ENCODE measurements around the gene ZRANB2.

ZRANB2 gene, protein sequence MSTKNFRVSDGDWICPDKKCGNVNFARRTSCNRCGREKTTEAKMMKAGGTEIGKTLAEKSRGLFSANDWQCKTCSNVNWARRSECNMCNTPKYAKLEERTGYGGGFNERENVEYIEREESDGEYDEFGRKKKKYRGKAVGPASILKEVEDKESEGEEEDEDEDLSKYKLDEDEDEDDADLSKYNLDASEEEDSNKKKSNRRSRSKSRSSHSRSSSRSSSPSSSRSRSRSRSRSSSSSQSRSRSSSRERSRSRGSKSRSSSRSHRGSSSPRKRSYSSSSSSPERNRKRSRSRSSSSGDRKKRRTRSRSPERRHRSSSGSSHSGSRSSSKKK

DNA sequence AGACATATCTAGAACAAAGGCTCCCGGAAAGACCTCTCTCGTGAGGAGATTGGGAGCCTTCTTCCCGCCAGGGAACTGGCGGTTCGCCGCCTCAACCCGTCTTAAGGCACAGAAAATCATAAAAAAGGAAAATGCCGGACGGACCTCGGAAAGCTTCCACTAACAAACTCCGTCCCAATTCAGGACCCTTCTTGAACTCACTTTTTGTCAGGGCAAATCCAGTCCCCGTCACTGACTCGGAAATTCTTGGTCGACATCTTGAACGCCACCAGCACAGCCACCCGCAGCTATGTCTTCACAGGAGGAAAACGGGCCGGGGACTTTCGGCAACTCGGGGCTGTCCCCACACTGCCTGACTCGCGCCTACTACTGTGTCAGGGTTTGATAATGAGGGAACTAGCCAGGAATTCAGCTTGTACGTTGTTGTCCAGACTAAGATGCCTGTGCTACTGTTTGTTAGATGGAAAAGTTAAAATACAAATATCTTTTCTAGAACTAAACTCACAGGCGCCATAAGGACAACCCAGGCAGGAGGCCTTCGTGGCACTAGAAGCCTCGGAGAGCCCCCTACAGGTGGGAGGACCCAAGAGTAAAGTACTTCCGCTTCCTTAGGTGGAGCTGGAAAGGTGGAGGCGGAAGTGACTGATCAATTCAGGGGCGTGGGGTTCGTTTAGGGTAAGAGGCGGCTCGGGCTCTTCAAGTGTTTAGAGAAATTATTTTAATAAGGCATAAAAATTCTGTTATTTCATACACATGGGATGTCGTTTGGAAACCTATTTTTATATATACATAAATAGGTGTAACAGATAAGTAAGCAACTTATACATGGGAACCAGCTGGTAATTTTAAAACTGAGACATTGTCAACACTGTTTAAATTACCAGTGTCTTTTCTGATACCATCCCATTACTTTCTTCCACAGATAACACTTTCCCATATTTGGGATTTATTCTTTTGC, at the start of gene ZRANB2:
ZRANB2 (minus strand) TSS at position 297 of the 958 bp plus-strand sequence; CDS start at position 257, 40 bp downstream.
- DNase-seq: peak; percentile 98

DNA sequence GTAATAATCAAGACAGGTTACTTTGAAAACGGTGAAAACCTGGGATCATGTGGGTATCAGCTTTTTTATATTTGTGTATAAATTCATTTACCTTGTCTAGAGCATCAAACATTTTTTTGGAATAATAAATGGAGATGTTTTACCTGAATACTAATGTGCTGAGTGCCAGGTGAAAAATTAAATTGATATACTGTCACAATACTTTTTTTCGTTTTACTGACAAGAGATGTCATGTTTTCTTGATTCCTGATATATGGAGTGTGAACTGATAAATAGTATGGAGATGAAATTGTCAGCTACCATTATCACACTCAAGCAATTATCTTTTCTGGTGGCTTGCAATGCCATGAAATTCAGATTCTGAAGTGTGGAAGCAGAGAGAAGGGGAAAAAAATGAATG, 47.2 kb upstream of the ZRANB2 start:
- DNase-seq: no peak

DNA sequence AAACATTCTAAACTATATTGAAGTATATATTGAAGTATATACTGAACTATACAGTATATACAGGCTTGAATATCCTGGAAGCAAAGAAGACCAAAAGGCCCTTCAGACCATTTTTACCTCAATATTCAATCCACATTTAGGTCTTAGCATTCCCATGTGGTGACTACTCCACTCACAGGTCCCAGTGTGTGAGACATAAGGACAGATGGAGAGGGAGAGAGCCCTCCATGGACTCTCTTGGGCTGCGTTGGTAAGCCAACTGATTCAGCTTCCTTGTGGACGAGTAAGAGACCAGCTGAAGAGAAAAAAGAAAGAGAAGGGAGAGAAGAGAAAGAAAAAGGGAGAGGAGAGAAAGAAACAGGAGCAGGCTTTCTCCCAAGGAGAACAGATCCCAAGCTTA, 37.3 kb upstream of the ZRANB2 start:
- no peak for DNase-seq

DNA sequence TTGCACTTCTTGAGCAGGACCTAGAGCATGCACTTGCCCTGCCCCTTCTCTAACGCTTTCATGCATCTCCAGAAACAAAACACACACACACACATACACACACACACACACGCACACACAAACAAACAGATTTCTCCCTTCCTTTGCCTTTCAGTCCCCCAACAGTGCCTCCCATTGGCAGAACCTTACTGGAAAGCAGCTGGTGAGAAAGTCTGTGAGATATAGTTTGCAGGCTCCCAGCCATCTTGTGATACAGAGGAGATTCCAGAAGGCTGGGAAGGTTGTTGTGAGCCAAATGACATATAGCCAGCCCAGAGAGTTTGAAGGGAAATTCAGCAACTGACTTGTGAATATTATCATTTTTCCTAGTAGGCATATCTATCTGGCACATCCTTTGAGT, 35.9 kb upstream of the ZRANB2 start:
- DNase-seq: no peak

DNA sequence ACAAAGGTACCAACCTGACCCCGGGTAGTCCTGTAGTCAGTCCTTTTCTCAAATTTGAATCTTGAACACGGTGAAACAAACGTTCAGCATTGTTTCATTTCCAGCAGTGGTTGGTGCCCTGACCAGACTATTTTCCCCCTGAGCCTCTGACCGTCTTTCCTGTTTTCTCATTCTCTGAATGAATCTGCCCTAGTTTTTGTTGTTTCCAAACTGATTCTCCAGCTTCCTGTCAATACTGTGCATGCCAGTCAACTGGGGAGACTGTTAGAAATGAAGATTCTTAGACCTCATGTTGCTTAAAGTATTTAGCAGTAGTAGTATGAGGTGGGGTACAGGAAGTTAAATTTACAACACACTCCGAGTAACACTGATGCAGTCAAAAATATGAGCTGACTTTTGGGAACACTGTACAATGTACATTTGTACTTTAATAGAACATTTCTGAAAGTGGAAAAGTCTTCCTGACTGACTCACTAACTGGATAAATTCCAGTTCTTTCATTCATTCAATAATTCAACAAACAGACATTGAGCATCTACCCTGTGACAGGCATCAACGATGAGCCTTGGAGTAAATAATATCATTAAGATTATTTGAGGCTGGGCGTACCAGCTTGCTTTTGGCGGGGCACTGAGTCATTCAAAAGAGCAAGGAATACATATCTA, 26.0 kb upstream of the ZRANB2 start:
- no peak for DNase-seq

DNA sequence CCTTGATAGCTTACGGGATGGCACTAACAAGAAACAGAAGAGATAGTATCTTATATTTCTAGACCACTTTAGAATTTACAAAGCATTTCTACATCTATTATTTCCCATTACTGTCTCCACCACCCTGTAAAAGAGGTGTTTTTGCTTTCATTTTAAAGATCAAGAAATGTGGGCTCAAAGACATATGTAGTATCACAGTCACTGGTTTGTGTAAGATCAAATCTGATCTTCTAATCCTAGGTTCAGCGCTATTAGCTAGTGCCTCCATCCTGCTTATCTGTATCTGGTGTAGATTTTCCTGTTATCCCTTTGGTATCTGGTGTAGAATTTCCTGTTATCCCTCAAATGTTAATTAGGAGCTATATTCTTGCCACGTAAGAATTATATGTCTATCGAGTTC, 23.6 kb upstream of the ZRANB2 start:
- no peak for DNase-seq

DNA sequence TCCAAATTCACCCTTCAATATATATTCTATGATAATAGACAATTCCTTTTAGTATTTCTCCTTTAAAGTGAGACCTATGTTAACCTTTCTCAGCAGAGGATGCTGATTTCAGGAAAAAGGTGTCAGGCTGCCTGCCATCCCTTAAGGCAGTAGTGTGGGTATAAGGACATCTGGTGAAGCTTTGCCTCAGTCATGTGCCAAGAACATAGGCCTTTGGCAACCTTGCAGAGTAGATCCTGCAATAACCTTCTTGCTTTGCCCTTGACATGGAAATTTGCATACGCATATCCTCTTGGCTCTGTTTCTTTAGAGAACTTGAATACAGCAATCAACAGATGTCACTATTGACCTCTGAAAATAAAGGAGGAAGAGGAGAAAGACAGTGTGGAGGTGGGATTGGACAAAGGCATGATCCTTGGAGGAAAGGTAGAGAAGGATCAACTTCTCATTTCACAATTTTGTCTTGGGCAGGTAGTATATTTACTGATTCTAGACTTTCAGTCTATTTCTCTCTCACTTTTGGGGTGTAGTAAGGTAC, 21.1 kb upstream of the ZRANB2 start:
- DNase-seq: no peak

DNA sequence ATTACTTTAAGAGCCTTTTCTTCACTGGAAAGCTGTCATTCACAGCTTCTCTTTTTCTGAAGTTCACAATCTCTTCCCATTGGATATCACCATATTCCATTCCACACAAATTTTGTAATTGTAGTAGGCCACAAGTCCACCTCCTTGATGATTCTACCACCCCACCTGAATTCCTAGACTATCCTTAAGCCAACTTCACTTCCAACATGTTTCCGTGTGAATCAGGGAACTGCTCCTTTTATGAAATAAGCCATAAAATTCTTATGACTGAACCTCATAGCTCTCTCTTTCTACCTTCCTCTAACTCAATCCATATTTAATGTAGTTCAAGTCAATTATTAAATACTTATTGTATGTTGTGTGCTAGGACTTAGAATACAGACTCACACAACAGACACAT, 16.6 kb upstream of the ZRANB2 start:
- DNase-seq: no peak

DNA sequence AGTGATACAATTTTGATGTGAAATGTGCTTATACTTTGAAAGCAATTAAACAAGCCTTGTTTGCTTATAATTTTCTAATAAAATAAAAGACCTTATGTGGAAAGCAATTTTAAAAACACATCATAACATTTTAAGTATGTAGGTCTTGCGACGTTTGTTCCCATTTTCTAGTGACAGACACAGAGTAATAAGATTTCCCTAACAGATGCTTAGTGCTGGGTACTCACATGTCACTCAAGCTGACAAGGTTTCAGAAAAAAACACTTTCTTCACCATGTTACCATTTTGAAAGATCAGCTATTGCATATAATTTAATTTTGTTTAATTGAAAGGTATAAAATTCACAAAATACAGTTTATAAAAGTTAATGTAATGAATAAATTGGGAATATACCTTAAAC, 14.1 kb upstream of the ZRANB2 start:
- no peak for DNase-seq

DNA sequence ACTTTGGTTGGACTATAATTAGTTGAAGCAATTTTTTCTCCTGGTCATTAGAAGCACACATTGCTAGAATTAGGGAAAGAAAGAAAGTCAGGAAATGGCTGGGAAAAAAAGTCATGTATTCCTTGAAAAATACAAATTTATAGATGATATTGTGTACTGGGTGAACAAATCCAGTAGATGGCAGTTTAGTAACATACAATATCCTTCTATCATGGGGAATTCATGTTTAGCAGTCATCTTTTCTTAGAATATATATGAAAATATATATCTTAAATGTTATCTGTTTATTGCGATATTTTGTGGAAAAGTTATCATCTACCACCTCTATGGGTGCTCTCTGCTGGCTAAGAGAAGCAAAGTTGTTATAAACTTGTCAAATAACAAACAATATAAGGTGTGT, 13.1 kb upstream of the ZRANB2 start:
- DNase-seq: peak; percentile 55

DNA sequence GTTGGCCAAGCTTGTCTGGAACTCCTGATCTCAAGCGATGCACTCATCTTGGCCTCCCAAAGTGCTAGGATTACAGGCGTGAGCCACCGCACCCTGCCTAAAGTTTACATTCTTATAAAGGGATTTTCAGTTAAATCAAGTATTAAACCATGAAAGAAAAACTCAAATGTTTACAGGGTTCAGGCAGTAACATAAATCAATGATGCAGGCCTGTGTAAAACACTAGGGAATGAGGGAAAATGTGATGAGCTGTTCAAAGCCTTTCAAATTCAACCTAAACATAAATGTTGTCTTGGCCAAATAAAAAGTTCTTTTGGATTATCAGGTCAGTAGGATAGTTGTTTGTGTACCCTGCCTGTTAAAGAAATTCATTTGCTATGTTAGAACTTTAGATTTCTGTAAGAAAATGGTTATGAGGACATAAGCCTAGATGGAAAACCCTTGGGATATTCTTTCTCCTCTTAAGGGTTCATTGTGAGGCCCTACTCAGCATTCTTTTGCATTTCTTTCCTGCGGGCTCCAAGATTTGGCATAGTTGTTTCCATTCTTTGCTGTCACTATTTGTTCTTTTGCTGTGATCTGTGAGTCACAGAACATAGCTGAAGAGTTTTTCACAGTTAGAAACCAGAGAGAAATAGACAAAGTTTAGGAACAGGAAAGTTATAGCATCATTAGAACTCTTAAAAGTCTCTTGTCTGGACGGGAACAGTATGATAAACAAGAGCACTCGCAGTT, 8.9 kb upstream of the ZRANB2 start:
- DNase-seq: no peak

DNA sequence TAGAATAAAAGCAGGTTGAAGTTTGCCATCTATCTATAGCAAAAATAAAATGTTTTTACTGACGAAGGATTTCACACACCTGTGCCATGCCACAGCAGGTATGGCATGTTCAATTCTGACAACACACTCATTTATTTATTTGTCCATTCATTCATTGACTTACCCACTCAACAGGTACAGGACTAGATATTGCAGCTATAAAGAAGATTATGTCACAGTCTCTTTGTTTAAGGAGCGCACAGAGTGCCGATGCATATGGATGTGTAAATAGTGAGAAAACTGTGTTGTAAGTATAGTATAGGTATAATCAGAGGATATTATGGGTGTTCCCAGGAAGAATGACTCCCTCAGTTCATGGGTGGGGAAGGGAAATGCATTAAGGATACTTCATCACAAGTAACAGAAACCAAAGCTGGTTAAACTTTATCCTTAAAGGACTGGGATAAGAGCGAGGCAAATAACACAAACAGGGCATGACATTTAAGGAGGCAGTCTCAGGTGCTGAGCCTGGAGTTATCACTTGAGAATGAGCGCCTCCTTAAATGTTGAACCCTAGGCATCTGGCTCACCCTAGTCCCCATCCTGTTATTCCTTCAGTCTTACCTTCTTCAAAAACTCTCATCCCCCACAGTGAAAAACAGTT, 7.9 kb upstream of the ZRANB2 start:
- DNase-seq: no peak

DNA sequence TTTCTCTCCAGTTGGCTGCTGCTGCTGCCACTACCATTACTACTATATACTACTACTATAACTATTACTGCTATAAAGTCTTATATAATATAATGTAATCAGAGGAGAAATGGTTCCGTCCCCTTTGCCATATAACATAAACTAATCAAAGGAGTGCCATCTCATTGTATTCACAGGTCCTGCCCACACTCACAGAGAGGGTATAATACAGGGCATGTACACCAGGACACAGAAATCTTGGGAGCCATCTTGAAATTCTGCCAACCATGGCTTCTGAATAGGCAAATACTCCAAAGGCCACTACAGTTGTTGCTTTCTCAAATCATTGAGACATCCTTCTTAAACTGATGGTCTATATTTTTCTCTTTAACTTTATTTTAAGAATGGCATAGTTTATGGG, 6.9 kb upstream of the ZRANB2 start:
- DNase-seq: no peak

DNA sequence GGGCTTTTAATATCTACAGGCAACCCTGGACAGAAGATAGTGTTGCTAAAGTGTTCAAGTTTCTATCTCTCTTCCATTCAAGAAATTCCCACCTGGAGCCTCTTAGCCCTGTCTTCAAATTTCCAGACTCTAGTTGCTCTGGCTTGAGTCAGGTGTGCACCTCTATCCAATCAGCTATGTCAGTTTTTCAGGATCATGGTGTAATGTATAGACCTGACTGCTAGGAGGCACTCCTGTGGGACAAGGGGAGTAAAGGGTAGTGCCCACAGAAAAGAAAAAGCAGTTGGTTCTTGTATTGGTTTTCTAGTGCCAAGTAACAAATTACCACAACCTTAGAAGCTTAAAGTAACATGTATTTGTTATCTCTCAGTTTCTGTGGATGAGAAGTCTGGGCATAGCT, 6.2 kb upstream of the ZRANB2 start:
- DNase-seq: peak; percentile 13

DNA sequence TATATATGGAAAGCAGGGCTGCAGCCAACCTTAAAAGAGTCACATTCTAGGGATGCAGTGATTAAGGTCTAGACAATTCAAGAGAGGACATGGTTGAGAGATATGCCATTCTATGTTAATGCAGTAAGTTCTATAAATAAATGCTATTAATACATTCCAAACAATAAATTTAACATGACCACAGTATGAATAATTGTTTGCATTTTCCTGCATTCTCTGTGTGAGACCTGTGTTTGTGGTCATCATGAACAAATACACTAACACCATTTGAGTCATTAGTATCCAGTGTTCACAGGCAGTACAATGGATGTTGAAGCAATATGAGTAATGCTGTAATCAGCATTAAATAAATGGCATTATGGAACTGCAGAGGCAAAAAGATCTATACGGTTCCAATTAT, 5.5 kb upstream of the ZRANB2 start:
- no peak for DNase-seq

DNA sequence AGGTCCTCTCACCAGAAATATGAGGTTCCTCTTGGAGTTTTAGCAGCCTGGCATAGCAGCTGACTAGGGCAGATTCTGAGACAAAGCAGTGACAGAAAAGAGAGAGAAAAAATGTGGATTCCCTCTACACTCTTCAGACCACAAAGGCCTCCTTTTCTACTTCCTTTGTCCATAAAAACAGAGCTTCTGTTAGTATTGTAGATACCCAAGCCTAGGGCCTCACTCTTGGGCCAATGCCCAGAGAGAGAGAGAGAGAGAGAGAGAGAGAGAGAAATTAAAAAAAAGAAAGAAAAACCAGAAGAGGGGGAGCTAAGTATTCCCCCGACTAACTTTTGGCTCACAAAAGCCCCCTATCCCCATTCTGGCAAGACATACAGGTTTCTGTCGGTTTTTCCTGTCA, 2.4 kb upstream of the ZRANB2 start:
- DNase-seq: no peak

DNA sequence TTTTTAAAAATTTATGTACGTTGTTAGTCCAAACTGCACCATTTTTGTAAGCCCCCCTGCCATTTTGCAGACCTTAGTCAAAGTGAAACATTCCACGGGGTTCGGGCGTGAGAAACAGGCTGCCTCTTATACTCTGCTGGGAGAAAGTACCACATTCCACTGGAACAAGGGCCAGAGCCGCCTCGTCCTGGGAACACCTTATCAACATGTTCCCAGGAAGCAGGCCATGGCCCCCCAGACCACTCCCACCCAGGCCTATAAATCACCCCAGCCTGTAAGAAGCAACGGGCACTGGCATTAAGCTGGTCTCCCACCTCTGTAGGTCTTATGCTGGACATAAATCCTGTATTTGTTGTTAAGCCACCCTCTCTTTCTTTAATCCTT, 854 bp upstream of the ZRANB2 start:
- peak; percentile 50 for DNase-seq

DNA sequence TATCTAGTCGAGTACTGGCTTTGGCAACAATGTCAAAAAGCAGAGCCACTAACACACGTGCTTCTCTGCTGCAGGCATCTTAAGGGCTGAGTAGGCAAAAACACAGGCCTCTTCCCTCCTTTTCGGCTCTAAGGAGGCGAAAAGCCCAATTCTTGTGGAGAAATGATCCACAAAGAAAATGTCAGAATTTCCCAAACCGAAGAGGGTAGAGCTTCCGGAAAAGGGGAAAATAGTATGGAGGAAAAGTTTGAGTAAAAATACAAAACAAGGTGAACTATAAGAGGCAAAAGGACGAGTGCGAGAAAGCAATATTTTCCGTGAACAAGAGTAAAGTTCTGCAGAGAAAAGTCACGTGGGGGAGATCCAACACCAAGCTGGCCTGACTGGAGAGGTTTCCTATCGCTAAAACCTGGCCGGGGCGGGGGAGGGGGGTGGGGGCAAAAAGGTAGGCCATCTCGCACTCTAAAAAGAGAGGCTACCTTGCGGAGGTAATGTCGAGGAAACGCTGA, 551 bp downstream of the ZRANB2 start:
- peak; percentile 64 for DNase-seq

DNA sequence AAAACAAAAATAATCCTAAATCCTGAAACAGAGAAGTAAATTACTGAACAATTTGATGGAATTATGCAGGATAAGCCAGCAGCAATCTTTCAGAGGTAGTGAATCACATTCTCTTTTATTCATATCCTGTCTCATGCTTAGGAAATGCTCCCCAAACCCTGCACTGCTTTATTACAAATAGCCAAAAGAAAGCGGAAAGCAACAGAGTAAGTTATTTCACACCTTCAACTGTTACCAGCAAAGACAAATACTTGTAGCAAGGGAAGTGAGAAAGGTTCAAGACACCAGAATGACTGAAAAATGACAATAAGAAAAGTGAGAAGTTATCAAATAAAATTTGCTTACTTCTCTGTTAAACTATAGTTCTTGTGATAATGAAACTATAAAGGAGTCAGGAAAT, 6.2 kb downstream of the ZRANB2 start:
- DNase-seq: no peak

DNA sequence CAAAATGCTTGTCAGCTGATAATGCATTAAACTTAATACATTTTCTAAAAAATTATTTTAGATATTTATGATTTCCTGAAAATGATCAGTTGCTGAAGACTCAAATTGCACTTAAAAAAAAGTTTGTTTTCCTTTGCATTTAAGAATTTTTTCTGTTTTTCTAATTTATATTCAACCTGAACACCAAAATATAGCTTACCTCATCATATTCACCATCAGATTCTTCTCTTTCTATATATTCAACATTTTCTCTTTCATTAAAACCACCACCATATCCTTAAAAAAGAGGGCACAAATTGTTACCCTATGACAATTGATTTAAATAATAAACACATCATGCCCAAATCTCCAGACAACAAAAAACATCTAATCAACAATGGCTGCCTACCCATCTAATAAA, 8.6 kb downstream of the ZRANB2 start:
- DNase-seq: no peak

DNA sequence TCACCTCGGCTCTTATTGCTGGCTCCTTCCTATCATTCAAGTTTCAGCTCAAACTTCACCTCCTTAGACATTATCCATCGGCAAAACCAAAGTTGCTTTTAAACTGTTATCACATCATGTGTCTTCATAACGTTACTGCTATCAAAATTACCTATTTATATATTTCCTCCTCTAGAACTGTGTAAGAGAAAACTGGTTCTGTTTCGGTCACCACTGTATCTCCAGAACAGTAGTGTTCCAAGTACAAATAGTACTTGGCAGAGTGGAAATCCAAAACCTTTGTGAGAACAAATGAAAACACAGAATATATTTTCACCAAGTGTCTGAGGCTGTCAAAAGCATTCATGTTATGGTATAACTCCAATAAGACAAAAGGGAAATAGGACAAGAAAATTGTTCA, 9.1 kb downstream of the ZRANB2 start:
- no peak for DNase-seq

Measured in OCI-M1 (cell line).